IMR-90 (cell line): Measurements from ENCODE around the gene TBC1D22A.

Source experiments
- CEBPB ChIP-seq: IDR thresholded peaks from 2 replicates; pipeline ENCODE4 v1.6.1; 2012; ENCODE audit warnings: low read depth, low read length, improper control_type of control experiment
- FOS ChIP-seq: fragments of 150-350 bp; IDR thresholded peaks from 2 replicates; pipeline ENCODE4 v1.6.1; 2016; ENCODE audit warnings: low read depth, low read length
- POLR2A ChIP-seq: IDR thresholded peaks from 2 replicates; pipeline ENCODE4 v1.6.1; 2012; ENCODE audit warnings: mild to moderate bottlenecking, low read depth, low read length
- RAD21 ChIP-seq: IDR thresholded peaks from 2 replicates; pipeline ENCODE4 v1.6.1; 2012; ENCODE audit warnings: low read length, improper control_type of control experiment
- RFX5 ChIP-seq: IDR thresholded peaks from 2 replicates; pipeline ENCODE4 v1.8.0; 2012; ENCODE audit warnings: low read depth, mild to moderate bottlenecking, low read length, moderate library complexity
- TF ChIP-seq, protein P1 (sequence below): conservative IDR thresholded peaks from 2 replicates; pipeline ENCODE4 v1.5.1; 2012; ENCODE audit warnings: mild to moderate bottlenecking, low read depth, low read length, improper control_type of control experiment

DNA sequence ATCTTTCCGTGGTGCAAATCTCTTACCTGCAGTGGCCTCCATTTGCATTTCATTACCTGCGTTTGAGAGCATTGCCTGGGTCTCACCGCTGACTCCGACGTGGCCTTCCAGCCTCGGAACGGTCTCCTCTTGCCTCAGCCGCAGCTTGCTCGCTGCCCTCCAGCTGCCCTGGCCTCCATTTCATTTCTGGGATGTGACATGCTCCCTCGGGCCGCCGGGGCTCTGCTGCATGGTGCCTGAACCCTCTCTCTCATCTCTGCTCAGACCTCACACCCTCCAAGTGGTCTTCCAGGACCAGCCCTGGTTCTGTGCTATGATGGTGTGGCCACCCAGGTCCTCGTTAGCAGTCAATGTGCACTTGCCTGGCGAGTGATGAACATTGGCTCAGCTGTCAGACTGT is 229.2 kb downstream of the TBC1D22A start:
- TF ChIP-seq, protein P1, sequence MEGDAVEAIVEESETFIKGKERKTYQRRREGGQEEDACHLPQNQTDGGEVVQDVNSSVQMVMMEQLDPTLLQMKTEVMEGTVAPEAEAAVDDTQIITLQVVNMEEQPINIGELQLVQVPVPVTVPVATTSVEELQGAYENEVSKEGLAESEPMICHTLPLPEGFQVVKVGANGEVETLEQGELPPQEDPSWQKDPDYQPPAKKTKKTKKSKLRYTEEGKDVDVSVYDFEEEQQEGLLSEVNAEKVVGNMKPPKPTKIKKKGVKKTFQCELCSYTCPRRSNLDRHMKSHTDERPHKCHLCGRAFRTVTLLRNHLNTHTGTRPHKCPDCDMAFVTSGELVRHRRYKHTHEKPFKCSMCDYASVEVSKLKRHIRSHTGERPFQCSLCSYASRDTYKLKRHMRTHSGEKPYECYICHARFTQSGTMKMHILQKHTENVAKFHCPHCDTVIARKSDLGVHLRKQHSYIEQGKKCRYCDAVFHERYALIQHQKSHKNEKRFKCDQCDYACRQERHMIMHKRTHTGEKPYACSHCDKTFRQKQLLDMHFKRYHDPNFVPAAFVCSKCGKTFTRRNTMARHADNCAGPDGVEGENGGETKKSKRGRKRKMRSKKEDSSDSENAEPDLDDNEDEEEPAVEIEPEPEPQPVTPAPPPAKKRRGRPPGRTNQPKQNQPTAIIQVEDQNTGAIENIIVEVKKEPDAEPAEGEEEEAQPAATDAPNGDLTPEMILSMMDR: no peak
- TF ChIP-seq RAD21 (no peak), POLR2A (no peak), CEBPB (no peak), RFX5 (no peak), FOS (no peak)
